ENCODE data around the gene TUBA1B. TPM values are rescaled to one million over a fixed set of nuclear protein-coding genes. Genes with fewer than 3 reads are reported as not detected.

TUBA1B gene
- total and polyA plus RNA-seq, 4 donors = 125 to 1,268 (median 243) TPM

Small RNA genes lying within 50 kb of the gene (small RNA-seq; reads per million reads assigned to genes)
- gene RF00019 = not detected

Other genes with a start within 250 kb of the TUBA1B start
- gene FKBP11, start 205.9 kb downstream of the TUBA1B start, total RNA-seq = 10 to 100 TPM; 28.6 to 37.3 TPM
- 100 to 1,000 TPM in 1 of 2 donors, 10 to 100 TPM in 1; 92.5 to 162 TPM for gene FKBP11, start 205.9 kb downstream of the TUBA1B start, polyA plus RNA-seq
- 10 to 100 TPM; 17.1 to 21.6 TPM for gene ARF3, start 173.9 kb downstream of the TUBA1B start, total RNA-seq
- 10 to 100 TPM; 14.1 to 29.5 TPM for gene ARF3, start 173.9 kb downstream of the TUBA1B start, polyA plus RNA-seq
- gene WNT10B, start 159.7 kb downstream of the TUBA1B start, total RNA-seq = under 1 TPM in 1 of 2 donors, not detected in 1; 0.08 TPM
- under 1 TPM in 1 of 2 donors, not detected in 1; 0.05 TPM for gene WNT10B, start 159.7 kb downstream of the TUBA1B start, polyA plus RNA-seq
- gene WNT1, start 153.1 kb downstream of the TUBA1B start, total RNA-seq = not detected
- not detected for gene WNT1, start 153.1 kb downstream of the TUBA1B start, polyA plus RNA-seq
- under 1 TPM in 1 of 2 donors, not detected in 1; 0.09 TPM for gene DDN, start 132.0 kb downstream of the TUBA1B start, total RNA-seq
- not detected for gene DDN, start 132.0 kb downstream of the TUBA1B start, polyA plus RNA-seq
- 10 to 100 TPM; 18.3 to 23.4 TPM for gene PRKAG1, start 112.6 kb downstream of the TUBA1B start, total RNA-seq
- gene PRKAG1, start 112.6 kb downstream of the TUBA1B start, polyA plus RNA-seq = 10 to 100 TPM; 15.5 to 31.5 TPM
- gene KMT2D, start 70.6 kb downstream of the TUBA1B start, total RNA-seq = 10 to 100 TPM; 39.6 to 53.8 TPM
- 10 to 100 TPM in 1 of 2 donors, 1 to 10 TPM in 1; 4.5 to 10.3 TPM for gene KMT2D, start 70.6 kb downstream of the TUBA1B start, polyA plus RNA-seq
- gene RHEBL1, start 61.4 kb downstream of the TUBA1B start, total RNA-seq = 1 to 10 TPM in 1 of 2 donors, not detected in 1; 1.2 TPM
- under 1 TPM; 0.29 to 0.36 TPM for gene RHEBL1, start 61.4 kb downstream of the TUBA1B start, polyA plus RNA-seq
- gene DHH, start 36.6 kb downstream of the TUBA1B start, total RNA-seq = under 1 TPM; 0.08 to 0.09 TPM
- under 1 TPM in 1 of 2 donors, not detected in 1; 0.09 TPM for gene DHH, start 36.6 kb downstream of the TUBA1B start, polyA plus RNA-seq
- gene LMBR1L, start 20.5 kb downstream of the TUBA1B start, total RNA-seq = 10 to 100 TPM; 13.0 to 23.7 TPM
- gene LMBR1L, start 20.5 kb downstream of the TUBA1B start, polyA plus RNA-seq = 10 to 100 TPM in 1 of 2 donors, 1 to 10 TPM in 1; 9.3 to 10.5 TPM
- 10 to 100 TPM; 14.8 to 28.0 TPM for gene TUBA1A, start 57.7 kb upstream of the TUBA1B start, total RNA-seq
- gene TUBA1A, start 57.7 kb upstream of the TUBA1B start, polyA plus RNA-seq = 10 to 100 TPM in 1 of 2 donors, 1 to 10 TPM in 1; 4.2 to 17.5 TPM
- 100 to 1,000 TPM; 102 to 103 TPM for gene TUBA1C, start 133.7 kb upstream of the TUBA1B start, total RNA-seq
- 100 to 1,000 TPM in 1 of 2 donors, 10 to 100 TPM in 1; 54.6 to 162 TPM for gene TUBA1C, start 133.7 kb upstream of the TUBA1B start, polyA plus RNA-seq
- not detected for gene PRPH, start 163.8 kb upstream of the TUBA1B start, total RNA-seq
- under 1 TPM in 1 of 2 donors, not detected in 1; 0.05 TPM for gene PRPH, start 163.8 kb upstream of the TUBA1B start, polyA plus RNA-seq
- gene TROAP, start 191.9 kb upstream of the TUBA1B start, total RNA-seq = 10 to 100 TPM in 1 of 2 donors, not detected in 1; 17.5 TPM
- gene TROAP, start 191.9 kb upstream of the TUBA1B start, polyA plus RNA-seq = 1 to 10 TPM in 1 of 2 donors, under 1 TPM in 1; 0.97 to 2.0 TPM
- not detected for gene C1QL4, start 205.8 kb upstream of the TUBA1B start, total RNA-seq
- gene C1QL4, start 205.8 kb upstream of the TUBA1B start, polyA plus RNA-seq = not detected
- 10 to 100 TPM; 16.6 to 49.4 TPM for gene DNAJC22, start 215.5 kb upstream of the TUBA1B start, total RNA-seq
- 10 to 100 TPM; 22.4 to 34.0 TPM for gene DNAJC22, start 215.5 kb upstream of the TUBA1B start, polyA plus RNA-seq
- 1 to 10 TPM; 4.1 to 5.2 TPM for gene SPATS2, start 236.1 kb upstream of the TUBA1B start, total RNA-seq
- gene SPATS2, start 236.1 kb upstream of the TUBA1B start, polyA plus RNA-seq = 1 to 10 TPM; 2.4 to 4.9 TPM